ENCODE data around the gene NFX1. TPM values are rescaled to one million over a fixed set of nuclear protein-coding genes. Genes with fewer than 3 reads are reported as not detected.

The NFX1 gene
- total RNA-seq, 2 donors from 2014 or later, result 30.8 to 39.5 TPM

DNA sequence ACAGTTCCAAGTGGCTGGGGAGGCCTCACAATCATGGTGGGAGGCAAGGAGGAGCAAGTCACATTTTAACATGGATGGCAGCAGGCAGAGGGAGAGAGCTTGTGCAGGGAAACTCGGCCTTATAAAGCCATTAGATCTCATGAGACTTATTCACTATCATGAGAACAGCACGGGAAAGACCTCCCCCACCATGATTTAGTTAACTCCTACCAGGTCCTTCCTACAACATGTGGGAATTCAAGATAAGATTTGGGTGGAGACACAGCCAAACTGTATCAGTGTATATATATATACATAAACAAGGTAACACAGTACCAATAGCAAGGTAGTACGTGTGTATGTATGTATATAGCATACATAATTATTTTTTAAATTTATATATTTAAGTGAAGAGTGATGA, 50.9 kb downstream of the NFX1 start:
- WGBS, result 94% methylated on average over 3 of the region's 3 CpGs
- peaks cover 0 to 27% of the 10 kb centered on the region in 2 donors for H3K36me3 ChIP-seq
- TF ChIP-seq POLR2A (IDR thresholded peaks at IDR 0.05), result no peak
- TF ChIP-seq POLR2AphosphoS5 (IDR thresholded peaks at IDR 0.05), result no peak
- TF ChIP-seq, protein P1, sequence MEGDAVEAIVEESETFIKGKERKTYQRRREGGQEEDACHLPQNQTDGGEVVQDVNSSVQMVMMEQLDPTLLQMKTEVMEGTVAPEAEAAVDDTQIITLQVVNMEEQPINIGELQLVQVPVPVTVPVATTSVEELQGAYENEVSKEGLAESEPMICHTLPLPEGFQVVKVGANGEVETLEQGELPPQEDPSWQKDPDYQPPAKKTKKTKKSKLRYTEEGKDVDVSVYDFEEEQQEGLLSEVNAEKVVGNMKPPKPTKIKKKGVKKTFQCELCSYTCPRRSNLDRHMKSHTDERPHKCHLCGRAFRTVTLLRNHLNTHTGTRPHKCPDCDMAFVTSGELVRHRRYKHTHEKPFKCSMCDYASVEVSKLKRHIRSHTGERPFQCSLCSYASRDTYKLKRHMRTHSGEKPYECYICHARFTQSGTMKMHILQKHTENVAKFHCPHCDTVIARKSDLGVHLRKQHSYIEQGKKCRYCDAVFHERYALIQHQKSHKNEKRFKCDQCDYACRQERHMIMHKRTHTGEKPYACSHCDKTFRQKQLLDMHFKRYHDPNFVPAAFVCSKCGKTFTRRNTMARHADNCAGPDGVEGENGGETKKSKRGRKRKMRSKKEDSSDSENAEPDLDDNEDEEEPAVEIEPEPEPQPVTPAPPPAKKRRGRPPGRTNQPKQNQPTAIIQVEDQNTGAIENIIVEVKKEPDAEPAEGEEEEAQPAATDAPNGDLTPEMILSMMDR (IDR thresholded peaks at IDR 0.05), result no peak

DNA sequence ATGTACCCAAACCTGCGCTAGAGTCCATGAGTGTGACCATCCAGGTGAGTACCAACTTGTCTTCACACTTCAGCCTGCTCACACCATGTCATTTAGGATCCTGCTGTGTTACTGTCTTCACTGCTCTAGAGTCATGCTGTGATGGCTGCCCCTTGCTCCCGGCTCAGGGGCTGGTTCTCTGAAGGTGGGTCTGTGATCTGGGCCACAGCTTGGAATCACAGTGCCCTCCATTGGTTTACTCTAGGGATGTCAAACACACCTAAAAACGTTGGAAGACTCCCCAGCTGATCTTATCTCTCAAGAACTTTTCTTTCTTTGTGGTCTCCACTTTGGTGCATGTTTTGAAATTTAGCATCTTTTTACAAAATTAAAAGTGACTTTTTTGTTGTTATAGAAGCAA, 53.8 kb downstream of the NFX1 start:
- no peaks in the 10 kb centered on the region for H3K9me3 ChIP-seq
- no peak for DNase-seq (ENCODE audit: low spot score)
- TF ChIP-seq, protein P1 (IDR thresholded peaks at IDR 0.05), result no peak
- no peak for TF ChIP-seq POLR2A (IDR thresholded peaks at IDR 0.05)
- no peak for TF ChIP-seq POLR2AphosphoS5 (IDR thresholded peaks at IDR 0.05)
- no peak overlapping the region for H3K4me3 ChIP-seq
- no peak overlapping the region for H3K27ac ChIP-seq
- H3K36me3 ChIP-seq, result peaks cover 0 to 40% of the 10 kb centered on the region in 2 donors
- intact Hi-C loops (cut with DNase I), result no loop called here
- WGBS, result 70% methylated on average over 3 of the region's 3 CpGs
- no peaks in the 10 kb centered on the region for H3K4me1 ChIP-seq (replicated peaks)
- no peaks in the 10 kb centered on the region for H3K27me3 ChIP-seq (replicated peaks; ENCODE audit: insufficient read depth)

More for the DNA sequence above, 50.9 kb downstream of the NFX1 start:
- Histone ChIP-seq H3K27me3 (replicated peaks; ENCODE audit: insufficient read depth) (no peaks in the 10 kb centered on the region), H3K9me3 (no peaks in the 10 kb centered on the region), H3K27ac (no peak overlapping the region), H3K4me1 (replicated peaks) (no peaks in the 10 kb centered on the region), H3K4me3 (no peak overlapping the region)
- DNase-seq (ENCODE audit: low spot score), result no peak
- intact Hi-C loops (cut with DNase I), result no loop called here

DNA sequence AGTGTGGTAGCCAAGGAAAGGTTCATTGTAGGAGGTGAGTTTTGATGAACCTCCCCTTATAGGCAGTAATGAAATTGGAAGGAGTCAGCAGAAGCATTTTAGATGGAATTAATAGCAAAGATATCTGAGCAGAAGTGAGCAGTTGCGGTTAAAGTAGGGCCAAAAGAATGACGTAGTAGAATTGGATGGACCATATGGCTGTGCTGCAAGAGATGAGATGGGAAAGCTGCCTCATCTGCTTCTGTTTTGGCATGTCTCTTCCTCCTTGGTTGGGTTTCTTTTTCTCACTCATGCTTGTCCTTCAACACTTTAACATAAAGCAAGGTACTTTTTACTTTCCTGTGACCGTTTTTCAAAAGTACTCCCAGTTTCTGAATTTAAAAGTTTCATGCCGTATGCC, 56.2 kb downstream of the NFX1 start:
- peaks cover 0 to 26% of the 10 kb centered on the region in 2 donors for H3K36me3 ChIP-seq
- H3K4me3 ChIP-seq, result no peak overlapping the region
- DNase-seq (ENCODE audit: low spot score), result no peak
- H3K27ac ChIP-seq, result no peak overlapping the region
- no peaks in the 10 kb centered on the region for H3K9me3 ChIP-seq
- H3K27me3 ChIP-seq (replicated peaks; ENCODE audit: insufficient read depth), result no peaks in the 10 kb centered on the region
- WGBS, result 93% methylated on average over 4 of the region's 4 CpGs
- intact Hi-C loops (cut with DNase I), result no loop called here
- no peaks in the 10 kb centered on the region for H3K4me1 ChIP-seq (replicated peaks)
- TF ChIP-seq POLR2A (IDR thresholded peaks at IDR 0.05) (no peak), POLR2AphosphoS5 (IDR thresholded peaks at IDR 0.05) (no peak)
- TF ChIP-seq, protein P1 (IDR thresholded peaks at IDR 0.05), result no peak

DNA sequence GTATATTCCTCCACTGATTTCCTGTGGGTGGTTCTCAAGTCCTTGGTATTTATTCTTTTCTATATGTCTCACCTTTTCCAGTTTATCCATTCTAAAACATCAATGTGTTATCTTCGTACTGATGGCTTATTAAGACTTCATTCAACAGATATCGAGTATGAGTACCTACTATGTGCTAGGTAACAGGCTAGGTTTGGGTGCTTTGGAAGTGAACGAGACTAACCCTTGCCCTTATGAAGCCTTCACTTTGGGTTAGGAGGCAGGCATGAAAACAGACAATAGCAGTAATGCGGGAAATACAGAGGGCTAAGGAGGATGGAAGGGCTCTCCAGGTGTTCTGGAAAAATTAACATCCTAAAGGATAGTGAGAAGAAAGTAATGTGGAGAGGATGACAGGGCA, 58.7 kb downstream of the NFX1 start:
- TF ChIP-seq POLR2A (IDR thresholded peaks at IDR 0.05), result no peak
- TF ChIP-seq POLR2AphosphoS5 (IDR thresholded peaks at IDR 0.05), result no peak
- no peak for DNase-seq (ENCODE audit: low spot score)
- H3K4me1 ChIP-seq (replicated peaks), result no peaks in the 10 kb centered on the region
- peaks cover 0 to 25% of the 10 kb centered on the region in 2 donors for H3K36me3 ChIP-seq
- H3K27ac ChIP-seq, result no peak overlapping the region
- 95% methylated on average over 4 of the region's 4 CpGs for WGBS
- H3K4me3 ChIP-seq, result no peak overlapping the region
- H3K9me3 ChIP-seq, result no peaks in the 10 kb centered on the region
- intact Hi-C loops (cut with DNase I), result no loop called here
- no peaks in the 10 kb centered on the region for H3K27me3 ChIP-seq (replicated peaks; ENCODE audit: insufficient read depth)

DNA sequence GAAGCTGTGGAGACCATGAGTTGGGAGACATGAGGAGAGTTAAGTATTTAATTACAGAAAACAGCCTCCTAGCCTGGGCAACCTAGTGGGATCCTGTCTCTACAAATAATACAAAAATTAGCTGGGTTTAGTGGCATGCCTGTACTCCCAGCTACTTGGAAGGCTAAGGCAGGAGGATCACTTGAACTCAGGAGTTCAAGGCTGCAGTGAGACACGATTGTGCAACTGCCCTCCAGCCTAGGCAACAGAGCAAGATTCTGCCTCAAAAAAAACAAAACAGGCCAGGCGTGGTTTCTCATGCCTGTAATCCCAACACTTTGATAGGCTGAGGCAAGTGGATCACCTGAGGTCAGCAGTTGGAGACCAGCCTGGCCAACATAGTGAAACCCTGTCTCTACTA, 59.4 kb downstream of the NFX1 start:
- H3K36me3 ChIP-seq, result peaks cover 0 to 19% of the 10 kb centered on the region in 2 donors
- H3K4me1 ChIP-seq (replicated peaks), result no peaks in the 10 kb centered on the region
- H3K27me3 ChIP-seq (replicated peaks; ENCODE audit: insufficient read depth), result no peaks in the 10 kb centered on the region
- TF ChIP-seq POLR2A (IDR thresholded peaks at IDR 0.05) (no peak), POLR2AphosphoS5 (IDR thresholded peaks at IDR 0.05) (no peak)
- TF ChIP-seq, protein P1 (IDR thresholded peaks at IDR 0.05), result no peak
- H3K4me3 ChIP-seq, result no peak overlapping the region
- WGBS, result 88% methylated on average over 2 of the region's 2 CpGs
- DNase-seq (ENCODE audit: low spot score), result no peak
- H3K9me3 ChIP-seq, result no peaks in the 10 kb centered on the region
- no peak overlapping the region for H3K27ac ChIP-seq
- intact Hi-C loops (cut with DNase I), result no loop called here
